ENCODE data around the gene SGCD. TPM values are rescaled to one million over a fixed set of nuclear protein-coding genes. Genes with fewer than 3 reads are reported as not detected.

The SGCD gene
- total RNA-seq, 2 experiments from 2014 or later, result not detected

DNA sequence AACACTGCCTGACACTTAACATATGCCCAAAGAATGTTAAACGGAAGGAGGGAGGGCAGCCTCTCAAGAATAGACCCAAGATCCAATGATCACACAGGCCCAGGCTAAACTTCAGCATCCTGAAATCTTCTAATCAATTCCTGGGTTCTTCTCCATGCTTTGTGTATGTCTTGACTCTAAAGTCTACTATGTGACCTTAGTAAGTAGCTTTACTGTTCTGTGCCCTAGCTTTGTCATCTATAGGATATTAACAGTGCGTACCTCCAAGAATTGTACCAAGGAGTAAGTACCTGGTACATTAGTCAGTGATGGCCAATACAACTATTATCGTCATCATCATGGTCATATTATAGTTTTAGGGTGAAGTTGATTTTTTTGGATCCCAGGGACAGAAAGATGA, 96.6 kb downstream of the SGCD start:
- Mint-ChIP-seq H3K9me3 (no peaks in the 10 kb centered on the region), H3K27ac (no peak overlapping the region), H3K36me3 (ENCODE audit: low read depth) (no peaks in the 10 kb centered on the region), H3K4me3 (no peak overlapping the region), H3K27me3 (no peaks in the 10 kb centered on the region), H3K4me1 (ENCODE audit: low read depth) (no peaks in the 10 kb centered on the region)
- ChIA-PET CTCF (no interaction called here), POLR2A (no interaction called here)
- DNase-seq (no peak), ATAC-seq (no peak)
- TF ChIP-seq, protein P1, sequence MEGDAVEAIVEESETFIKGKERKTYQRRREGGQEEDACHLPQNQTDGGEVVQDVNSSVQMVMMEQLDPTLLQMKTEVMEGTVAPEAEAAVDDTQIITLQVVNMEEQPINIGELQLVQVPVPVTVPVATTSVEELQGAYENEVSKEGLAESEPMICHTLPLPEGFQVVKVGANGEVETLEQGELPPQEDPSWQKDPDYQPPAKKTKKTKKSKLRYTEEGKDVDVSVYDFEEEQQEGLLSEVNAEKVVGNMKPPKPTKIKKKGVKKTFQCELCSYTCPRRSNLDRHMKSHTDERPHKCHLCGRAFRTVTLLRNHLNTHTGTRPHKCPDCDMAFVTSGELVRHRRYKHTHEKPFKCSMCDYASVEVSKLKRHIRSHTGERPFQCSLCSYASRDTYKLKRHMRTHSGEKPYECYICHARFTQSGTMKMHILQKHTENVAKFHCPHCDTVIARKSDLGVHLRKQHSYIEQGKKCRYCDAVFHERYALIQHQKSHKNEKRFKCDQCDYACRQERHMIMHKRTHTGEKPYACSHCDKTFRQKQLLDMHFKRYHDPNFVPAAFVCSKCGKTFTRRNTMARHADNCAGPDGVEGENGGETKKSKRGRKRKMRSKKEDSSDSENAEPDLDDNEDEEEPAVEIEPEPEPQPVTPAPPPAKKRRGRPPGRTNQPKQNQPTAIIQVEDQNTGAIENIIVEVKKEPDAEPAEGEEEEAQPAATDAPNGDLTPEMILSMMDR (IDR thresholded peaks at IDR 0.05), result no peak
- intact Hi-C loops (cut with micrococcal nuclease), result no loop called here

DNA sequence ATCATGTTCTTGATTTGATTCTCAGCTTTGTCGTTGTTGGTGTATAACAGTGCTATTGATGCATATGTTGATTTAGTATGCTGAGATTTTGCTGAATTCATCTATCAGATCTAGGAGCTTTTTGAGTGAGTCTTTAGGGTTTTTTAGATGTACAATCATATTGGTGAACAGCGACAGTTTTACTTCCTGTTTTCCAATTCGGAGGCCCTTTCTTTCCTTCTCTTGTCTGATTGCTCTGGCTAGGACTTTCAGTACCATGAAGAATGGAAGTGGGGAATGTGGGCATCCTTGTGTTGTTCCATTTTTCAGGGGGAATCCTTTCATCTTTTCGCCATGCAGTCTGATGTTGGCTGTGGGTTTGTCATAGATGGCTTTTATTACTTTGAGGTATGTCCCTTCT, 100.4 kb downstream of the SGCD start:
- Mint-ChIP-seq H3K4me3 (no peak overlapping the region), H3K27ac (no peak overlapping the region), H3K36me3 (ENCODE audit: low read depth) (no peaks in the 10 kb centered on the region), H3K9me3 (no peaks in the 10 kb centered on the region), H3K4me1 (ENCODE audit: low read depth) (no peaks in the 10 kb centered on the region), H3K27me3 (peaks cover 8% of the 10 kb centered on the region)
- CTCF ChIA-PET, result no interaction called here
- no peak for DNase-seq
- POLR2A ChIA-PET, result no interaction called here
- no peak for ATAC-seq
- TF ChIP-seq, protein P1 (IDR thresholded peaks at IDR 0.05), result no peak
- intact Hi-C loops (cut with micrococcal nuclease), result no loop called here

DNA sequence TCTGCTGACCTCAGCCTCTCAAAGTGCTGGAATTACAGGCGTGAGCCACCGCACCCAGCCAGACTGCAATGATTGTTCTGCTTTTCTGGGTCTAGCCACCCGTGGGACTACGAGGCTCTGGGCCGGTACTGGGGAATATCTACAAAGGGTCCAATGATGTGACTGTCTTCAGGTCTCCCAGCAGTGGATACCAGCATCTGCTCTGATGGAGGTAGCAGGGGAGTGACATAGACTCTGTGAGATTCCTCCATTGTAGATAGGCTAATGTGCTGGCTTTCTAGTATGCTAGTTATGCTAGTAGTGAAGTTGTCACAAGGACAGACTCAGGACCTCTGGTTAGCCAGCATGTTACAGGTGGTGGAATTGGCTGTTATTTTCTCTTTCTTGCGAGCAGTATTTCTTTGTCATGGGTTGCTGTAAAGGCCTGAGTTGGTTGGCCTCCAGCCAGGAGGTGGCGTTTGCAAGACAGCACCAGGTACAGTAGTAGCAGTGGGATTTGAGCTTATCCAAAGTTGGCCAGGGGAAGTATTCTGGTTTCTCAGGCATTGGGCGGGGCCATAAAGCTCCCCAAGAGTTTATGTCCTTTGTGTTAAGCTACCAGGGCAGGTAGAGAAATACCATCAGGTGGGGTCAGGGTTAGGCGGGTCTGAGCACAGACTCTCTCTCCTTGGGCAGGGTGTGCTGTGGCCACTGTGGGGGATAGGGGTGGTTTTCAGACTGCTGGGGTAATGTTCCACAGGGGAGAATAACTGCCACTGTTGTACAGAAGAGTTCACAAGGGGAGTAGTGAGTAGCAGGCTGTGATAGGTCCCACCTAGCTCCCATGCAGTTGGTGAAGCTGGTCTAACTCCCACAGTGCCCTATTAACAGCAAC, 105.2 kb downstream of the SGCD start:
- ChIA-PET POLR2A (no interaction called here), CTCF (no interaction called here)
- Mint-ChIP-seq H3K36me3 (ENCODE audit: low read depth) (no peaks in the 10 kb centered on the region), H3K4me3 (no peak overlapping the region), H3K4me1 (ENCODE audit: low read depth) (no peaks in the 10 kb centered on the region), H3K27me3 (peaks cover 8% of the 10 kb centered on the region), H3K27ac (no peak overlapping the region), H3K9me3 (no peaks in the 10 kb centered on the region)
- intact Hi-C loops (cut with micrococcal nuclease), result no loop called here
- ATAC-seq (no peak), DNase-seq (no peak)
- TF ChIP-seq, protein P1 (IDR thresholded peaks at IDR 0.05), result no peak

DNA sequence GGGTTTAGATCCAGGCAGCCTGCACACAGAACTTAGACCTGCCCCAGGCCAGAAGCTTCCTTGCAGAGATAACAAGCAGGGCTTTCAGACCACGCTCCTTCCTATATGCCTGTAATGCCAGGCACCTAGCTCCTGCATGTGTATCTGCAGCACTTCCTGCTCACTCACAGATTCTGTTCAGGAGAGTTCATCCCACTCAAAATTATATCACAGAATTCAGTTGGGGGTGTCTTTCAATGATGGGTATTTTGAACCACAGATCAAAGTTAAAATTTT, 105.8 kb downstream of the SGCD start:
- no peaks in the 10 kb centered on the region for H3K9me3 Mint-ChIP-seq
- no peak overlapping the region for H3K27ac Mint-ChIP-seq
- H3K4me3 Mint-ChIP-seq, result no peak overlapping the region
- H3K4me1 Mint-ChIP-seq (ENCODE audit: low read depth), result no peaks in the 10 kb centered on the region
- POLR2A ChIA-PET, result no interaction called here
- DNase-seq (no peak), ATAC-seq (no peak)
- CTCF ChIA-PET, result no interaction called here
- H3K36me3 Mint-ChIP-seq (ENCODE audit: low read depth), result no peaks in the 10 kb centered on the region
- TF ChIP-seq, protein P1 (IDR thresholded peaks at IDR 0.05), result no peak
- intact Hi-C loops (cut with micrococcal nuclease), result no loop called here
- peaks cover 8% of the 10 kb centered on the region for H3K27me3 Mint-ChIP-seq

DNA sequence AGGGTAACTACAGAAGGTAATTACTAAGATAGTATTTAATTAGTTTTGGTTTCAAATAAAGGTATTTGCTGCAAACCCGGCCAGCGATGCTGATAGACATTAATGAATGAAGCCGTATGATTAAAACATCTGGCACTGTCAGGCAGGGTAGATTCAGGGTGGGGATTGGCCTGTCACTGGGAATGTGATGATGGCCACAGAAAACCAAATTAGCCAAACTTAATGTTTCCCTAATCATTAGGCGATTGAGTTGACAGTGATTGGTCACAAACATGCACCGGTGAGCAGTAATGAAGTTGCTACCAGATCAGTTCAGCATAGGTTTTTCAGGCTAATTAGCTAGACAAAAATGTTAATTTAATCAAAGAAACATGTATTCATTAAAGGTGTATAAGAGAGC, 107.5 kb downstream of the SGCD start:
- no peaks in the 10 kb centered on the region for H3K4me1 Mint-ChIP-seq (ENCODE audit: low read depth)
- no peak for ATAC-seq
- no peak overlapping the region for H3K27ac Mint-ChIP-seq
- TF ChIP-seq, protein P1 (IDR thresholded peaks at IDR 0.05), result no peak
- no peaks in the 10 kb centered on the region for H3K36me3 Mint-ChIP-seq (ENCODE audit: low read depth)
- intact Hi-C loops (cut with micrococcal nuclease), result no loop called here
- DNase-seq, result no peak
- no peaks in the 10 kb centered on the region for H3K9me3 Mint-ChIP-seq
- H3K4me3 Mint-ChIP-seq, result no peak overlapping the region
- H3K27me3 Mint-ChIP-seq, result peaks cover 10% of the 10 kb centered on the region
- ChIA-PET POLR2A (no interaction called here), CTCF (no interaction called here)

Measured in activated CD8-positive, alpha-beta T cell treated with anti-CD3 and anti-CD28 coated beads for 36 hours (primary cell).